Uterus (tissue), 4 donors: ENCODE measurements around the gene PPM1N. TPM values are rescaled to one million over a fixed set of nuclear protein-coding genes. Genes with fewer than 3 reads are reported as not detected.

ENCODE experiments used
- DNase-seq, 2 donors: peaks; one replicate each; pipeline ENCODE4 v3.0.0-alpha.2; 2019 to 2020
- H3K27ac ChIP-seq, 2 donors: fragments of 200-600 bp; sonication (generic); 1 replicate in 1 of 2; 2 replicates in 1 of 2; pipeline ENCODE4 v1.5.1; 2016 to 2018
- H3K27me3 ChIP-seq, 2 donors: fragments of 200-600 bp; sonication (generic); one replicate each; pipeline ENCODE4 v1.5.1; 2018 to 2019; ENCODE audit warnings: control low read depth in 1 of 2
- H3K36me3 ChIP-seq, 2 donors: fragments of 200-600 bp; sonication (generic); one replicate each; pipeline ENCODE4 v1.5.1; 2019; ENCODE audit warnings: control low read depth in 1 of 2
- H3K4me1 ChIP-seq, 2 donors: fragments of 200-600 bp; sonication (generic); one replicate each; pipeline ENCODE4 v1.5.1; 2018 to 2019; ENCODE audit warnings: control low read depth in 1 of 2
- H3K4me3 ChIP-seq, 2 donors: fragments of 200-600 bp; sonication (generic); 1 replicate in 1 of 2; 2 replicates in 1 of 2; pipeline ENCODE4 v1.5.1; 2018 to 2019; ENCODE audit warnings: mild to moderate bottlenecking in 1 of 2
- H3K9me3 ChIP-seq, 2 donors: fragments of 200-600 bp; sonication (generic); one replicate each; pipeline ENCODE4 v1.5.1; 2019; ENCODE audit warnings: control low read depth in 1 of 2
- CTCF ChIP-seq, 4 experiments: fragments of 200-600 bp in 2 of 4; fragments of 450-650 bp in 2 of 4; sonication (generic) in 2 of 4; IDR thresholded peaks; one replicate each; pipeline ENCODE4 v1.5.1; 2016 to 2019; ENCODE audit warnings: antibody characterized with exemption in 4 of 4, mild to moderate bottlenecking in 2 of 4, moderate library complexity in 1 of 4
- POLR2A ChIP-seq, 2 donors: fragments of 450-650 bp; IDR thresholded peaks; one replicate each; pipeline ENCODE4 v1.6.1; 2016; ENCODE audit warnings: antibody characterized with exemption in 2 of 2, mild to moderate bottlenecking in 1 of 2, moderate library complexity in 1 of 2
- intact Hi-C: fragments of 100-400 bp; cut with DNase I; formaldehyde crosslinking; loops from one replicate; pipeline ENCODE4 v1.15.1; 2023; ENCODE audit warnings: low total_unique reads
- total RNA-seq, 4 donors: library from RNA; depleted of rRNA in 3 of 4; stranded (reverse); fragments of >200 nt in 3 of 4; gene quantifications; one replicate each; pipeline versions ENCODE4 v1.1.0 to v1.2.4, GENCODE V29; 2014 to 2023
- donor health status: DM: yes; HTN: yes; CAD: no.

Gene PPM1N
- total RNA-seq, 4 donors from 2014 or later: 42.5 TPM; not detected in 3

- intact Hi-C loops: no loop called here
- no peak for DNase-seq
- H3K4me3 ChIP-seq: no peak overlapping the region
Observed at GRCh38 chr19:45499196-45500180, 1.2 kb downstream of the PPM1N start.

GRCh38 chr19:45500918-45501729 is 2.9 kb downstream of the PPM1N start:
- TF ChIP-seq CTCF (IDR thresholded peaks at IDR 0.05): no peak
- TF ChIP-seq POLR2A (IDR thresholded peaks at IDR 0.05): no peak
- Histone ChIP-seq H3K36me3 (no peaks in the 10 kb centered on the region), H3K27me3 (peaks cover 0 to 4% of the 10 kb centered on the region in 2 donors), H3K4me3 (no peak overlapping the region), H3K27ac (no peak overlapping the region), H3K4me1 (peaks cover 0 to 6% of the 10 kb centered on the region in 2 donors), H3K9me3 (no peaks in the 10 kb centered on the region)
- intact Hi-C loops: no loop called here
- no peak for DNase-seq

More at GRCh38 chr19:45499196-45500180, 1.2 kb downstream of the PPM1N start:
- H3K27me3 ChIP-seq: peaks cover 0 to 4% of the 10 kb centered on the region in 2 donors
- H3K36me3 ChIP-seq: no peaks in the 10 kb centered on the region
- H3K4me1 ChIP-seq: peaks cover 0 to 10% of the 10 kb centered on the region in 2 donors
- no peaks in the 10 kb centered on the region for H3K9me3 ChIP-seq
- no peak overlapping the region for H3K27ac ChIP-seq
- TF ChIP-seq POLR2A (IDR thresholded peaks at IDR 0.05) (no peak), CTCF (IDR thresholded peaks at IDR 0.05) (no peak)

- Histone ChIP-seq H3K36me3 (no peaks in the 10 kb centered on the region), H3K9me3 (no peaks in the 10 kb centered on the region), H3K4me1 (peaks cover 0 to under 1% of the 10 kb centered on the region in 2 donors), H3K27ac (no peak overlapping the region), H3K27me3 (peaks cover 0 to 4% of the 10 kb centered on the region in 2 donors), H3K4me3 (no peak overlapping the region)
- intact Hi-C loops: no loop called here
- no peak for DNase-seq
- no peak for TF ChIP-seq CTCF (IDR thresholded peaks at IDR 0.05)
- TF ChIP-seq POLR2A (IDR thresholded peaks at IDR 0.05): no peak
Observed at GRCh38 chr19:45501730-45502014, 3.4 kb downstream of the PPM1N start.

- Histone ChIP-seq H3K4me1 (no peaks in the 10 kb centered on the region), H3K36me3 (no peaks in the 10 kb centered on the region), H3K4me3 (no peak overlapping the region), H3K27ac (no peak overlapping the region), H3K9me3 (no peaks in the 10 kb centered on the region), H3K27me3 (peaks cover 0 to 4% of the 10 kb centered on the region in 2 donors)
- TF ChIP-seq CTCF (IDR thresholded peaks at IDR 0.05): no peak
- no peak for TF ChIP-seq POLR2A (IDR thresholded peaks at IDR 0.05)
- DNase-seq: no peak
- intact Hi-C loops: no loop called here
Observed at GRCh38 chr19:45502111-45502510, 3.9 kb downstream of the PPM1N start.

- no peak for DNase-seq
- H3K27ac ChIP-seq: no peak overlapping the region
- TF ChIP-seq POLR2A (IDR thresholded peaks at IDR 0.05): no peak
- no peak for TF ChIP-seq CTCF (IDR thresholded peaks at IDR 0.05)
- H3K36me3 ChIP-seq: no peaks in the 10 kb centered on the region
- intact Hi-C loops: no loop called here
- peaks cover 0 to 2% of the 10 kb centered on the region in 2 donors for H3K27me3 ChIP-seq
- H3K9me3 ChIP-seq: no peaks in the 10 kb centered on the region
- H3K4me1 ChIP-seq: no peaks in the 10 kb centered on the region
- no peak overlapping the region for H3K4me3 ChIP-seq
Observed at GRCh38 chr19:45503909-45504308, 5.7 kb downstream of the PPM1N start.
